ENCODE results near the gene CSH2. TPM values are rescaled to one million over a fixed set of nuclear protein-coding genes. Genes with fewer than 3 reads are reported as not detected.
A peak's percentile ranks its signal among the peaks of the same experiment; 100 is the strongest.
"Not testable (repeated sequence)": the region's sequence is repeated elsewhere in the genome, so short reads cannot be mapped to it uniquely, and the experiment has no call there.

The CSH2 gene
- total RNA-seq, 4 donors from 2014 or later = not detected

GRCh38 chr17:63892316-63893037 lies 19.0 kb upstream of the CSH2 start:
- ATAC-seq (ENCODE audit: low FRiP score); DNase-seq (ENCODE audit: low spot score): not testable (repeated sequence)

- not testable (repeated sequence) for ATAC-seq (ENCODE audit: low FRiP score); DNase-seq (ENCODE audit: low spot score)
Measured at GRCh38 chr17:63889026-63889848, 15.8 kb upstream of the CSH2 start.

GRCh38 chr17:63885119-63885518 lies 11.6 kb upstream of the CSH2 start:
- ATAC-seq (ENCODE audit: low FRiP score); DNase-seq (ENCODE audit: low spot score): not testable (repeated sequence)

GRCh38 chr17:63882626-63883126 lies 9.2 kb upstream of the CSH2 start:
- DNase-seq (ENCODE audit: low spot score); ATAC-seq (ENCODE audit: low FRiP score): not testable (repeated sequence)

- DNase-seq (ENCODE audit: low spot score) = peak; percentile 35
- no peak for TF ChIP-seq CTCF (IDR thresholded peaks at IDR 0.05)
- peak; percentile 73 for ATAC-seq (ENCODE audit: low FRiP score)
Measured at GRCh38 chr17:63881935-63882601, 8.6 kb upstream of the CSH2 start, which contains the start of gene GH2. TSS of gene GH2 (minus strand) at chr17:63881944. CDS start at chr17:63881801, 143 bp downstream.

GRCh38 chr17:63881337-63881736 lies 7.9 kb upstream of the CSH2 start:
- ATAC-seq (ENCODE audit: low FRiP score); DNase-seq (ENCODE audit: low spot score): not testable (repeated sequence)

- no peak for ATAC-seq (ENCODE audit: low FRiP score)
- TF ChIP-seq CTCF (IDR thresholded peaks at IDR 0.05) = no peak
- no peak for DNase-seq (ENCODE audit: low spot score)
Measured at GRCh38 chr17:63880706-63881105, 7.2 kb upstream of the CSH2 start.

- DNase-seq (ENCODE audit: low spot score); ATAC-seq (ENCODE audit: low FRiP score): not testable (repeated sequence)
Measured at GRCh38 chr17:63878413-63878812, 4.9 kb upstream of the CSH2 start.

- DNase-seq (ENCODE audit: low spot score); ATAC-seq (ENCODE audit: low FRiP score): not testable (repeated sequence)
Measured at GRCh38 chr17:63874693-63875092, 1.2 kb upstream of the CSH2 start.

GRCh38 chr17:63874061-63874626 lies 667 bp upstream of the CSH2 start:
- not testable (repeated sequence) for ATAC-seq (ENCODE audit: low FRiP score); DNase-seq (ENCODE audit: low spot score)

GRCh38 chr17:63871646-63872365 lies 1.7 kb downstream of the CSH2 start:
- not testable (repeated sequence) for DNase-seq (ENCODE audit: low spot score)

GRCh38 chr17:63870292-63870665 lies 3.2 kb downstream of the CSH2 start:
- not testable (repeated sequence) for ATAC-seq (ENCODE audit: low FRiP score); DNase-seq (ENCODE audit: low spot score)

More at GRCh38 chr17:63871646-63872365, 1.7 kb downstream of the CSH2 start:
- ATAC-seq (ENCODE audit: low FRiP score) = not testable (repeated sequence)

- not testable (repeated sequence) for ATAC-seq (ENCODE audit: low FRiP score); DNase-seq (ENCODE audit: low spot score)
Measured at GRCh38 chr17:63869491-63870291, 3.8 kb downstream of the CSH2 start.

- not testable (repeated sequence) for ATAC-seq (ENCODE audit: low FRiP score); DNase-seq (ENCODE audit: low spot score)
Measured at GRCh38 chr17:63866625-63867024, 6.9 kb downstream of the CSH2 start.
